AG09309 (cell line): ENCODE data around the gene MARCHF3.

ENCODE experiments used
- DNase-seq: peaks from one replicate; pipeline ENCODE4 v3.0.0-alpha.2; 2010; ENCODE audit warnings: low read depth
- H3K4me3 ChIP-seq: 2 replicates; pipeline ENCODE4 v1.5.1; 2011; ENCODE audit warnings: mild to moderate bottlenecking, low read depth, low read length, moderate library complexity; ENCODE audit not compliant: control insufficient read depth
- CTCF ChIP-seq: IDR thresholded peaks from 2 replicates; pipeline ENCODE4 v1.5.1; 2011; ENCODE audit warnings: mild to moderate bottlenecking, low read depth, low read length, inconsistent platforms; ENCODE audit not compliant: insufficient read depth, control insufficient read depth; ENCODE audit errors: missing control alignments

MARCHF3 gene

GRCh38 chr5:126837906-126838539, 192.3 kb downstream of the MARCHF3 start:
- peak; percentile 53 for TF ChIP-seq CTCF
- H3K4me3 ChIP-seq = no peak overlapping the region
- no peak for DNase-seq

- DNase-seq = no peak
- TF ChIP-seq CTCF = no peak
- no peak overlapping the region for H3K4me3 ChIP-seq
Measured at GRCh38 chr5:126837242-126837641, 193.1 kb downstream of the MARCHF3 start.

GRCh38 chr5:126836778-126837177, 193.6 kb downstream of the MARCHF3 start:
- no peak for DNase-seq

GRCh38 chr5:126831156-126831555, 199.2 kb downstream of the MARCHF3 start:
- no peak for DNase-seq
- no peak overlapping the region for H3K4me3 ChIP-seq
- TF ChIP-seq CTCF = no peak

More at GRCh38 chr5:126836778-126837177, 193.6 kb downstream of the MARCHF3 start:
- no peak for TF ChIP-seq CTCF
- H3K4me3 ChIP-seq = no peak overlapping the region

GRCh38 chr5:126830061-126830460, 200.3 kb downstream of the MARCHF3 start:
- no peak overlapping the region for H3K4me3 ChIP-seq
- DNase-seq = no peak
- TF ChIP-seq CTCF = no peak

GRCh38 chr5:126829098-126829497, 201.3 kb downstream of the MARCHF3 start:
- no peak for DNase-seq

More at GRCh38 chr5:126829098-126829497, 201.3 kb downstream of the MARCHF3 start:
- no peak overlapping the region for H3K4me3 ChIP-seq
- no peak for TF ChIP-seq CTCF
